Stimulated activated CD8-positive, alpha-beta memory T cell treated with anti-CD3 and anti-CD28 coated beads, Interleukin-4, amount 100 ng/mL, for 48 hours (primary cell): ENCODE data around the gene INTS2.

Source experiments
- DNase-seq: peaks from one replicate; pipeline ENCODE4 v3.0.0-alpha.2; 2020

INTS2 gene

GRCh38 chr17:61816538-61816937, 111.2 kb downstream of the INTS2 start:
- no peak for DNase-seq

GRCh38 chr17:61815863-61816503, 111.8 kb downstream of the INTS2 start:
- DNase-seq, result no peak
